HK-2 (cell line): Measurements from ENCODE around the gene GYPC.

ENCODE experiments used
- DNase-seq: peaks from one replicate; pipeline ENCODE4 v3.0.0-alpha.2; 2018; ENCODE audit not compliant: unreplicated experiment

The GYPC gene

DNA sequence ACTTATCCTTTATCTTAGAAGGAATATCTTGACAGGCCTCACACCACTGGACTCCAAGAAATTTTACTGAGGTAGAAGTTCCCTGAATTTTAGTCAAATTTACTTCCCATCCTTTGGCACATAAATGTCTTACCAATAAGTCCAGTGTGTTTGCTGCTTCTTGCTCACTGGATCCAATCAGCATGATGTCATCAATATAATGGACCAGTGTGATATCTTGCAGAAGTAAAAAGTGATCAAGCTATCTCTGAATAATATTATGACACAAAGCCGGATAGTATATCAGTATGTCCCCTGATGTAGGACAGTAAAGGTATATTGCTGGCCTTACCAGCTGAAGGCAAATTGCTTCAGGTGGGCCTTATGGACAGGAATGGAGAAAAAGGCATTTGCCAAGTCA, 6.9 kb upstream of the GYPC start:
- DNase-seq, result no peak

DNA sequence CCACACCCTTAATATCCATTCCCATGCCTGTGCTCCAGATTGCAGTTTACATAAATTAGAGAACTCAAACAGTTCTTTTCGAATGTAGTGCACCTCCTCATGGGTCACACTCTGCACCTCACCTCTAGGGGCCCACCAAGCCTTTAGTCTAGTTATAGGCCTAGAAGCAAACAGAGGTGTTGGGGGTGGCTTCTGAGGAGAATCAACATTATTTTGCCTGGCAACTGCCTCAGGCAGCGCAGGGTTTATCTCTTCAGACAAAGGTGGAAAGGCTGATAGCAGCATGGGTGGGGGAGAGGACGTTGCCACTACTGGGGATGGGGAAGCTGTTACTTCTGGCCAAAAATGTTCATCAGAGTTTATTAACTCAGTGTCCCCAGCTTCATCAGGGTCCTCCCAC, 5.0 kb upstream of the GYPC start:
- DNase-seq, result no peak

DNA sequence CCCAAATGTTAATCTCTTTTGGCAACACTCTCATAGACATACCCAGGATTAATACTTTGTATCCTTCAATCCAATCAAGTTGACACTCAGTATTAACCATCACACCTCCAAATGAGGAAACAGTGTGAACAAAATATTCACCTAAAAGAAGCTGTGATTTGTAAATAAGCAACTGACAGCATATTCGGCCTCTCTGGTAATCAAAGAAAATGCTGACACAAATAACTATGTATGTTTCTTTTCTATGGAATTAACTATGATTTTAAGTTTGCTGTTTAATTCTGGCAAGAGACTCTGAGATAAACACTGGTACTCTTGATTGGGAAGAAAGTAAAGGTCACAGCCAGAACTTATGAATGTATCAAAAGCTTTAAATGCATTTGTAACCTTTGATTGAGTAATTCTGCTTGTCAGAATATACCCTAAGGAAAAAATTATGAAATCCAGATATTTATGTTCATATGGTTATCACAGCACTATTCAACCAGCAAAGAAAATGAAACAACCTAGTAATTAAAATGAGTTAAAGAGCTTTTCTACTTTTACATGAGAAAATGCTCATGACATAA, 3.6 kb upstream of the GYPC start:
- no peak for DNase-seq

DNA sequence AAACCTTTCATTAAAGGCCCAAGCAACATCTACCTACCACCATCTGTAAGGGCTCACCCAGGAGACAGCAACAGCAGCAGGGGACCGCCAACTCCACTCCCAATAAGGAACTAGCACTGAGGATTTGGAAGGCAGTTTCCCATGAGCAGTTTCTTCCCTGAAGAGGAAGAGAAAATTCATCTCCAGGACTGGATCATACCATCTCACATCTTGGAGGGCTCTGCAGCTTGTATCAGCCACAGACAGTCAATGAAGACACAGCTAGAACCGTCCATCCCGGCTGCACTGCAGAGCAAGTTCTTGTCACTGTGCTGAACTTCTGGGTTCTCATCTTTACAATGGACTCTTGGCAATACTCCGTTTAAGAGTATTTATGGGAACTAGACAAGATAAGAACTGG, 2.8 kb upstream of the GYPC start:
- no peak for DNase-seq

DNA sequence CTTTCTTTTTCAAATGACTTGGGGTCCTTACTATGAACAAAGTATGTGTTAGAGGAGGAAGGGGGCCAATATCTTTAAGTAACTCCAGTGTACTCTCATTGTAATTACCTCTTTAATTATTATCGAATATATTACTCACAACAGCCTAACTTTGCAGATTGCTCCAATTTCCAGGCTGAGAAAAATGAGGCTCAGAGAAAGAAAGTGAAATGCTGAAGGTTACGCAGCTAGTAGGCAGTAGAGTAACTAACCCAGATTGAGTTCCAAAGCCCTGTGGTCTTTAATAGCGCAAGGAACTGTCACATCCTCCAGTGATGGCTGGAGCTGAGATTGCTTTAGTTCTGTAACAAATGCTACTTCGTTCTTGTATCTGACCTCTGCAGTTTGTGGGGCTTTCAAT, 2.2 kb upstream of the GYPC start:
- DNase-seq, result no peak

- DNase-seq, result no peak
These were observed 907 bp upstream of the GYPC start for GRCh38 chr2:126655051-126655450.

DNA sequence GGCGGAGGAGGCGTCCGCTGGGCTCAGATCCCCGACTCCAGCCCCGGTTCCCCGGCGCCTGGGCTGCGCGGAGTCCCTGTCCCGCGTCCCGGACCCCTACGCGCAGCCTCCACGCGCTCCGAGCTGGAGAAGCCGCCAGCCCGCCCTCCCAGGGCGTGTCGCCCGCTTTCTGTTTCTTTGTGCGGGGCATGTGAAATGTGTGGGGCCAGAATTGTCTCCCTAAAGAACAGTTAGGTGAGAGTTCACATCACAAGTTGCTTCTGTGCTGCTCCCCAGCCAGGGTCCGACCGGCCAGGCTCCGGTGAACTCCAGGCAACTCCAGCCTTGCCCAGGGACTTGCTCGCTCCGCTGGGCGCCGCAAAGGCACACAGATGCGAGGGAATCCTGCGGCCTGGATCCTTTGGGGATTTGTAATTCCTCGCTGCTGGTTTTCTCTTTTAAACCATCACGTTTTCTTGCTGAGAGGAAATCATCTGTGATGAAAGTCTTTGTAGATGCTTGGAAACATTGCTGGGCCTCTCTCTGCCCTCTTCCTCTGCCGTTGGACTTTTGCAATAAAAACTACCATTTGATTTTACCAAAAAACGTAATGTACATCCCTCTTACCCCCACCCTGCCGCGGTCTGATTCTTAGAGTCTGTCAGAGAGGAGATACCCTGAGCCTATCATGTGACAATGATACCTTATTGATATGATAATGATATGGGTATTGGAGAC, 631 bp downstream of the GYPC start:
- DNase-seq, result peak; percentile 49

DNA sequence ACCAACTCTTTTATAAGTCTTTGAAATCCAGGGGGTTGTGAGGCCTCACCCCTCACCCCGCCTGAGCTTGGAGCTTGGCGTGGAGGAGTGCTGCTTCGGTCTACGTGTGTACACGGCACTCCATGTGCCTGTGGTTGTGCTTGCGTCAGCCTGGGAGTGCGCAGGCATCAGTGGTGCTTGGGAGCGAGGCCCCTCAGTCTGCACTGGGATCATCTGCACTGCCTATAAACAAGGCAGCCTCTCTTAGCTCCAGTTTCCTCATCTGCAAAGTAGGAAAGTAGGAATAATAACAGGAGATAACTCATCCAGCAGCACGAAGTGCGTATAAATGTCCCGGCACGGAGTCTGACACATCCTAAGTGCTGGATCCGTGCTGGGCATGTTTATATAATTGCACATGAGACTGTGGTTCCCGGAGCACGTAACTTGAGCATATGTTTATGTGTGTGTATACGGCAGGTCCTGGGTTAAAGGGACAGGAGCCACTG, 1.2 kb downstream of the GYPC start:
- DNase-seq, result peak; percentile 47

DNA sequence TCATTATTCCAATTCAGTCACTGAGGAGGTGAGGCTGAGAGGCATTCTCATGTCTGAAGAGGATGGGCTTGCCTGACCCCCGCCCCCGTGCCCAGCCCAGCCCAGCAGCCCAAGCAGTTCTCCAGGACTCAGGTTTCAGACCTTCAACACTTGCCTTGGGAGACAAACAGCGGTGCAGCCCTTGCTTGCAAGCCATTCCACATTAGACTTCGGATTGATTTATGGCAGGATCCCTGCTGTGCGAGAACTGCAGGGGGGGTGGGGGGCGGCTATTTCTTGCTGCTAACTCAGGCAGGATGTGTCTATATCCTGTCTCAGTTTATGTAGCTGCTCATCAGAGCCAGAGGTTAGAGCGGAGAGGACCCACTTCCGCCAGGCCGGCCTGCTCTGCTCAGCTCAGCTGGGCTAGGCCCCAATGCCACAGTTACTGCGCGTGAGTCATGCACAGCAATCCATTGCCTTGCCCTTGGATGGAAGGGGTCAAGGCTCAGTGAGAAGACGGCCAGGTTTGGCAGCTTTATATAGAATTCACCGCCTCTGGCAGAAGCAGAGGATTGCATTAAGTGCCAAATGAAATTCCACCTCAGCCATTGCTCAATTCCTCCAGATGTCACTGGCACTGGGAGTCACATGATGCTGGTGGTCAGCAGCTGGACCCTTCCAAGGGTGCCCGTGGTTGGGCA, 1.8 kb downstream of the GYPC start:
- DNase-seq, result peak; percentile 88

- DNase-seq, result no peak
These were observed 2.5 kb downstream of the GYPC start for GRCh38 chr2:126658319-126658904.

- DNase-seq, result no peak
These were observed 3.1 kb downstream of the GYPC start for GRCh38 chr2:126658905-126659561.

GRCh38 chr2:126659562-126660467, 3.9 kb downstream of the GYPC start:
- no peak for DNase-seq

- DNase-seq, result no peak
These were observed 5.0 kb downstream of the GYPC start for GRCh38 chr2:126660971-126661370.

DNA sequence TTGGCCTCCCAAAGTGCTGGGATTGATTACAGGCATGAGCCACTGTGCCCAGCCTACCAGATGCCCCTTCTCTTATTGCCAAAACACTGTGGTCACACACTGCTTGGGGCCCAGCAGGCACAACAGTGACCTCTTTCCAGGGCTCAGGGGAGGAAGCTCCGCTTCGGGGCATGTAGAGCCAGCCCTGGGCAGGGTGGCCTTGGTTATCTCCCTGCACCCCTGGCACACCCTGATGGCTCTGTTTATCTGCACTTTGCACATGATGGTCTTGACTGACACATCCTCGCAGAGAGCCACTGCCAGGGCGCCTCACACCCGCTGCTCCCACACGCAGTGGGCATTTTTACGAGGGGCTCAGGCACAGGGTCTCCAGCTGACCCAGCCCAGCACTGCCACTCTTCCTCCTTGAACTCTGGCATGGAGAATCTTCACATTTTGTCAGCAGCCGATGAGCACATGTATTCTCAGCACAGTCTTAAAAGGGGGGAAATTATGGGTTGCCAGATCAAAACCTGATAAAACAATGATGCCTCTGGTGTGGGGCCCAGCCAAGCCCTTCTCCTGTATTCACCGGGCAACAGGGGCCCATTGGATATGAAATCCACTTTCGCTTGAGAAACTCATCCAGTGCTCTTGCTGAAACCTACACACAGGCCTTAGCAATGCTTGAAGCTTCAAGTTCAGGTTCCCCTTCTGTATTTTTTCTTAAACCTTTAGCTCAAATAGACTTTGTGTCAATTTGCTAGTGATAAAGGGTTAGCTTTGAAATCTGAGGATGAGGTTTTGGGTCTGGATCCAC, 5.9 kb downstream of the GYPC start:
- no peak for DNase-seq

- no peak for DNase-seq
These were observed 6.7 kb downstream of the GYPC start for GRCh38 chr2:126662621-126663020.

- DNase-seq, result no peak
These were observed 7.4 kb downstream of the GYPC start for GRCh38 chr2:126663184-126663963.

GRCh38 chr2:126664234-126664633, 8.3 kb downstream of the GYPC start:
- DNase-seq, result no peak

GRCh38 chr2:126664639-126665038, 8.7 kb downstream of the GYPC start:
- no peak for DNase-seq

DNA sequence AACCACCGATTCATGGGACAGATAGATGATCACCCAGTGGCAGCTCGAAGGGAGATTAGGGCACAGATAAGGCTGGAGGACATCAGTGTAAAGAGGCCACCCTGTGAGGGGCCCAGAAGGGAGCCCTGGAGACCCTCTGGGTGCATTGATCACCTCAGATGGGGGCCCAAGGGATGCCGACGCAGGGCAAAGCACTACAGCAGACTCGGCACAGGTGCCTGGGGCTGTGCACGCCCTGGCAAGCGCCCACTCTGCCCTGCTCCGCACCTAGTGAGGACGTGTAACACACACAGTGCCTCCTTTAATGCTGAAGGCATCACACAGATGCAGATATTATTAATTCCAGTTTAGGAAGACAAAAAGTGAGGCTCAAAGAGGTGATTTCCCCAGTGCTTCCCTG, 9.5 kb downstream of the GYPC start:
- DNase-seq, result no peak

DNA sequence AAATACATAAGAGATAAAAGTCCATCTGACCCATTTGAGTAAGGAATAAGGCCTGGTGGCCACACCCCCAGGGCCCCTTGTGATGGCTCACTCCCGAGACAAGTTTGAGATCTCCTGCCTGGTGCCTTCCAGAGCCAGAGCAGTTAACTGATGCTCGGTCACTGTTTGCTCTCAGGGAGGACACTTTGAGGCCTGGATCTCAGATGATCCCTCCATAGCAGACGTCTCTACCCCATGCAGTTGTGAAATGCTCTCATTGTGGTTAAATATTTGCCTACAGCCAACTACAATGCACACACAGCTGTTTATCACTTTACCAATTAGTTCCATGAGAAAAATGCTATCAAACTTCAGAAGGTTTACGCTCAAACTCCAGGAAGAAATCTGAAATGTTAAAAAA, 12.3 kb downstream of the GYPC start:
- no peak for DNase-seq
